Measurements from ENCODE around the gene DLG3.

DLG3 gene

GRCh38 chrX:70434914-70435586, 9.6 kb upstream of the DLG3 start:
- H4K20me1 ChIP-seq (ENCODE audit: insufficient read depth), result no peaks in the 10 kb centered on the region
- H3K4me2 ChIP-seq, result peak overlapping the region; percentile 64
- peak overlapping the region; percentile 96 for H3K9ac ChIP-seq
- no peaks in the 10 kb centered on the region for H3K27me3 ChIP-seq (ENCODE audit: insufficient read depth, low read depth)
- H3K4me3 ChIP-seq (IDR thresholded peaks at IDR 0.05; ENCODE audit: insufficient read depth, low read depth, low read length), result no peak overlapping the region
- peak overlapping the region; percentile 70 for H3K27ac ChIP-seq
- H2AFZ ChIP-seq (ENCODE audit: low read depth), result peak overlapping the region; percentile 38; the same call in 1 of the 2 replicates
- TF ChIP-seq CTCF (conservative IDR thresholded peaks at IDR 0.05; ENCODE audit: low read depth, low read length), result no peak
- H3K4me1 ChIP-seq (ENCODE audit: low read depth, poor library complexity, severe bottlenecking), result peaks cover 53% of the 10 kb centered on the region
- no peaks in the 10 kb centered on the region for H3K36me3 ChIP-seq (ENCODE audit: insufficient read depth)
- no peaks in the 10 kb centered on the region for H3K79me2 ChIP-seq (ENCODE audit: insufficient read depth, low read depth)

GRCh38 chrX:70436343-70436742, 8.3 kb upstream of the DLG3 start:
- Histone ChIP-seq H3K79me2 (ENCODE audit: insufficient read depth, low read depth) (no peaks in the 10 kb centered on the region), H3K4me1 (ENCODE audit: low read depth, poor library complexity, severe bottlenecking) (peaks cover 56% of the 10 kb centered on the region), H3K4me3 (IDR thresholded peaks at IDR 0.05; ENCODE audit: insufficient read depth, low read depth, low read length) (no peak overlapping the region), H3K27me3 (ENCODE audit: insufficient read depth, low read depth) (no peaks in the 10 kb centered on the region), H4K20me1 (ENCODE audit: insufficient read depth) (no peaks in the 10 kb centered on the region), H3K27ac (peak overlapping the region; percentile 35; the same call in 1 of the 2 replicates), H3K4me2 (peak overlapping the region; percentile 63), H2AFZ (ENCODE audit: low read depth) (no peak overlapping the region), H3K36me3 (ENCODE audit: insufficient read depth) (no peaks in the 10 kb centered on the region), H3K9ac (no peak overlapping the region)
- TF ChIP-seq CTCF (conservative IDR thresholded peaks at IDR 0.05; ENCODE audit: low read depth, low read length), result no peak

- no peaks in the 10 kb centered on the region for H3K79me2 ChIP-seq (ENCODE audit: insufficient read depth, low read depth)
- H3K9ac ChIP-seq, result no peak overlapping the region
- no peak overlapping the region for H2AFZ ChIP-seq (ENCODE audit: low read depth)
- H3K36me3 ChIP-seq (ENCODE audit: insufficient read depth), result no peaks in the 10 kb centered on the region
- H3K4me1 ChIP-seq (ENCODE audit: low read depth, poor library complexity, severe bottlenecking), result peaks cover 56% of the 10 kb centered on the region
- peak overlapping the region; percentile 35 for H3K27ac ChIP-seq
- no peak for TF ChIP-seq CTCF (conservative IDR thresholded peaks at IDR 0.05; ENCODE audit: low read depth, low read length)
- no peak overlapping the region for H3K4me3 ChIP-seq (IDR thresholded peaks at IDR 0.05; ENCODE audit: insufficient read depth, low read depth, low read length)
- no peaks in the 10 kb centered on the region for H3K27me3 ChIP-seq (ENCODE audit: insufficient read depth, low read depth)
- H4K20me1 ChIP-seq (ENCODE audit: insufficient read depth), result no peaks in the 10 kb centered on the region
- peak overlapping the region; percentile 63 for H3K4me2 ChIP-seq
These were observed 7.6 kb upstream of the DLG3 start for GRCh38 chrX:70437011-70437410.

- peak overlapping the region; percentile 73 for H3K4me2 ChIP-seq
- no peaks in the 10 kb centered on the region for H4K20me1 ChIP-seq (ENCODE audit: insufficient read depth)
- no peak overlapping the region for H3K4me3 ChIP-seq (IDR thresholded peaks at IDR 0.05; ENCODE audit: insufficient read depth, low read depth, low read length)
- H3K79me2 ChIP-seq (ENCODE audit: insufficient read depth, low read depth), result no peaks in the 10 kb centered on the region
- peak overlapping the region; percentile 63; the same call in 1 of the 2 replicates for H3K27ac ChIP-seq
- H2AFZ ChIP-seq (ENCODE audit: low read depth), result no peak overlapping the region
- H3K4me1 ChIP-seq (ENCODE audit: low read depth, poor library complexity, severe bottlenecking), result peaks cover 53% of the 10 kb centered on the region
- no peak for TF ChIP-seq CTCF (conservative IDR thresholded peaks at IDR 0.05; ENCODE audit: low read depth, low read length)
- H3K27me3 ChIP-seq (ENCODE audit: insufficient read depth, low read depth), result no peaks in the 10 kb centered on the region
- H3K36me3 ChIP-seq (ENCODE audit: insufficient read depth), result no peaks in the 10 kb centered on the region
- no peak overlapping the region for H3K9ac ChIP-seq
These were observed 6.5 kb upstream of the DLG3 start for GRCh38 chrX:70437921-70438665.

All from KMS-11 (cell line).